Nephron progenitor cell (in vitro differentiated cells): ENCODE results near the gene UBE2I.

Experiments used
- DNase-seq: peaks from one replicate; pipeline ENCODE4 v3.0.0; 2021
- H3K27ac Mint-ChIP-seq: 2 replicates; pipeline ENCODE4 v1.8.0; 2021; ENCODE audit warnings: mild to moderate bottlenecking, moderate library complexity, mixed read lengths
- H3K27me3 Mint-ChIP-seq: 2 replicates; pipeline ENCODE4 v1.8.0; 2021; ENCODE audit warnings: mild to moderate bottlenecking, low read depth, mixed read lengths; ENCODE audit not compliant: poor library complexity
- H3K36me3 Mint-ChIP-seq: 2 replicates; pipeline ENCODE4 v1.8.0; 2021; ENCODE audit warnings: low read depth, mixed read lengths
- H3K4me1 Mint-ChIP-seq: 2 replicates; pipeline ENCODE4 v1.8.0; 2021; ENCODE audit warnings: mixed read lengths
- H3K4me3 Mint-ChIP-seq: 2 replicates; pipeline ENCODE4 v1.8.0; 2021; ENCODE audit warnings: mild to moderate bottlenecking, moderate library complexity, mixed read lengths
- H3K9me3 Mint-ChIP-seq: 2 replicates; pipeline ENCODE4 v1.8.0; 2021; ENCODE audit warnings: mild to moderate bottlenecking, moderate library complexity, mixed read lengths
- TF ChIP-seq, protein P1 (sequence below): fragments of 200-600 bp; sonication (generic); IDR thresholded peaks from 2 replicates; pipeline ENCODE4 v1.5.0; 2021; ENCODE audit warnings: antibody characterized with exemption

UBE2I gene

DNA sequence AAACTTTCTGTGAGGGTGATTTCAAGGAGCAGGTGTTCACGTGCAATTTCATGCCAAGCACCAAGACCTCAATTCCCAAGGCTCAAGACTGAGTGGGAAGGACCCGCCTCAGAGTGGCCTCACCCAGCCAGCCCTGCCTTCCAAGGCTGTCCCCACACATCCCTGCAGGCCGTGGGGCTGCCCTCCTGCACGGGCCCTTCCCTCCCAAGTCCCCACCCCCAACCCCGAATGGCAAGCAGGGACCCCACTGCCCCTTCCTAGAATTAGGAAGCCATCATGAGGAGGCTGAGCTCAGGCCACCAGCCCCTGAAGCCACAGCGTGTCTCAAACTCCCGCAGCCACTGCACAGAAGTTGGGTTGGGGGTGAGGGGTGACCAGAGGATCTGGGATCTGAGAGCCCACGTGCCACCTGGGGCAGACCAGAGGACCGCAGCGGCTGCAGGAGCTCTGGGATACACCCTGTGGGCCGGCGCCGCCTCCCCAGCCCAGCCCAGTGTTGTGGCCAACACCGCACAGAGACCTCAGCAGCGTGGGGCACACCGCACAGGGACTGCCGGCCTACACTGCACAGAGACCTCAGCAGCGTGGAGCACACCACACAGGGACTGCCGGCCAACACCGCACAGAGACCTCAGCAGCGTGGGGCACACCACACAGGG is 63.0 kb downstream of the UBE2I start:
- H3K4me1 Mint-ChIP-seq: no peaks in the 10 kb centered on the region
- peaks cover 1% of the 10 kb centered on the region for H3K27me3 Mint-ChIP-seq
- H3K9me3 Mint-ChIP-seq: no peaks in the 10 kb centered on the region
- DNase-seq: no peak
- TF ChIP-seq, protein P1, sequence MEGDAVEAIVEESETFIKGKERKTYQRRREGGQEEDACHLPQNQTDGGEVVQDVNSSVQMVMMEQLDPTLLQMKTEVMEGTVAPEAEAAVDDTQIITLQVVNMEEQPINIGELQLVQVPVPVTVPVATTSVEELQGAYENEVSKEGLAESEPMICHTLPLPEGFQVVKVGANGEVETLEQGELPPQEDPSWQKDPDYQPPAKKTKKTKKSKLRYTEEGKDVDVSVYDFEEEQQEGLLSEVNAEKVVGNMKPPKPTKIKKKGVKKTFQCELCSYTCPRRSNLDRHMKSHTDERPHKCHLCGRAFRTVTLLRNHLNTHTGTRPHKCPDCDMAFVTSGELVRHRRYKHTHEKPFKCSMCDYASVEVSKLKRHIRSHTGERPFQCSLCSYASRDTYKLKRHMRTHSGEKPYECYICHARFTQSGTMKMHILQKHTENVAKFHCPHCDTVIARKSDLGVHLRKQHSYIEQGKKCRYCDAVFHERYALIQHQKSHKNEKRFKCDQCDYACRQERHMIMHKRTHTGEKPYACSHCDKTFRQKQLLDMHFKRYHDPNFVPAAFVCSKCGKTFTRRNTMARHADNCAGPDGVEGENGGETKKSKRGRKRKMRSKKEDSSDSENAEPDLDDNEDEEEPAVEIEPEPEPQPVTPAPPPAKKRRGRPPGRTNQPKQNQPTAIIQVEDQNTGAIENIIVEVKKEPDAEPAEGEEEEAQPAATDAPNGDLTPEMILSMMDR: no peak
- H3K36me3 Mint-ChIP-seq: no peaks in the 10 kb centered on the region
- H3K4me3 Mint-ChIP-seq: no peak overlapping the region
- no peak overlapping the region for H3K27ac Mint-ChIP-seq

DNA sequence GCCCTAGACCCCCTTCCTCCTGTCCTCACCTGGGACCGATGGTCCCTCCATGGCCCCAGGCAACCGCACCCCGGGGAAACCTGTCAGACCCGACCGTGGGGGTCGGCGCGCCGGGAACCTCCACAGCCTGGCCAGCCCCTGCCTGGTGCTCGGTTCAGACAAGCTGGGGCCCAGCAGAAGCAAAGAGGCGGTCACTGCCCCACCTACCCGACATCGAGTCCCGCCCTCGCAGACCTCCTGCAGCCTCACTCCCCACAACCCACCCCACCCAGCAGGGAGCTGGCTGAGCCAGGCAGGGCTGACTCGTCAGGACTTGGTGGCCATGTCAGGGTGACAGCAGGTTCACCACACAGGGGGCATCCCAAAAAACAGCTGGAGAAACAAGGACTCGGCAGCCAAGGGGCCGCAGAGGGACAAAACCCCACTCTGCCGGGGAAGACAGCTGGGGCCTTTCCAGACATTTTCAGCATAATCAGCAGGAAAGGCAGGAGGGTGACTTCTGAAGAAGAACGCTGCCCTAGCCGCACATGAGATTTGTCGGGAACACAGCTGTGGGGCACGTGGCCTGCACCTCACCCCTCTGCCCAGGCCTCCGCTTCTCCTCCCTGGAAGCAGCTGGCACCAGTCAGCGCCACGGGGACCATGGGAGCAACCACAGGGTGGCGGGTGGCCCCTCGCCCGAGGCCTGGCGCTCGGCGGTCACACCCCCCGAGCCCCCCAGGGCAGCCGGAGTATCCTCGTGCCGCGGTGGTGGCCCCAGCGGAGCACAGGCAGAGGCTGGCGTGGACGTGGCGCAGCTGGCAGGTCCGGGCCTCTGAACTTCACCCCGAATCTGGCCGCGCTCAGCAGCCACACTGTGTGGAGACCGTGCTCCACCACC is 65.2 kb downstream of the UBE2I start:
- TF ChIP-seq, protein P1: no peak
- Mint-ChIP-seq H3K4me1 (peaks cover 13% of the 10 kb centered on the region), H3K27me3 (peaks cover 16% of the 10 kb centered on the region), H3K36me3 (no peaks in the 10 kb centered on the region), H3K27ac (no peak overlapping the region), H3K4me3 (no peak overlapping the region), H3K9me3 (no peaks in the 10 kb centered on the region)
- DNase-seq: no peak

DNA sequence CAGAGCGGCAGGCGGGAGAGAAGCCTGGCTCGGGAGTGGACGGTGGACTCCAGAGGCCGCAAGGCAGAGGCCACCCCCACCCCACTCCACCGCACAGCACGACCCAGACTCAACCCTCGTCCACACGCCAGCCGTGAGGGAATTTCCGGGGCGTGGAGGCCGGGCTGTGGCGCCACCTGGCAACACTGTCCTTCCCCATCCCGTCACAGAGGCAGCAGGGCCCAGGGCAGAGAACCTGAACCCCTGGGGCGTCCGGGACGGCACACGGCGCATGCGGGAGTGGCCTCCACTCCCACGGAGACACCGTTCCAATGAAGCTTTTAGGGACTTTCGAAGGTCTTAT is 65.8 kb downstream of the UBE2I start:
- no peak overlapping the region for H3K27ac Mint-ChIP-seq
- peaks cover 18% of the 10 kb centered on the region for H3K4me1 Mint-ChIP-seq
- H3K9me3 Mint-ChIP-seq: no peaks in the 10 kb centered on the region
- TF ChIP-seq, protein P1: no peak
- no peak overlapping the region for H3K4me3 Mint-ChIP-seq
- no peak for DNase-seq
- H3K36me3 Mint-ChIP-seq: no peaks in the 10 kb centered on the region
- peaks cover 20% of the 10 kb centered on the region for H3K27me3 Mint-ChIP-seq

DNA sequence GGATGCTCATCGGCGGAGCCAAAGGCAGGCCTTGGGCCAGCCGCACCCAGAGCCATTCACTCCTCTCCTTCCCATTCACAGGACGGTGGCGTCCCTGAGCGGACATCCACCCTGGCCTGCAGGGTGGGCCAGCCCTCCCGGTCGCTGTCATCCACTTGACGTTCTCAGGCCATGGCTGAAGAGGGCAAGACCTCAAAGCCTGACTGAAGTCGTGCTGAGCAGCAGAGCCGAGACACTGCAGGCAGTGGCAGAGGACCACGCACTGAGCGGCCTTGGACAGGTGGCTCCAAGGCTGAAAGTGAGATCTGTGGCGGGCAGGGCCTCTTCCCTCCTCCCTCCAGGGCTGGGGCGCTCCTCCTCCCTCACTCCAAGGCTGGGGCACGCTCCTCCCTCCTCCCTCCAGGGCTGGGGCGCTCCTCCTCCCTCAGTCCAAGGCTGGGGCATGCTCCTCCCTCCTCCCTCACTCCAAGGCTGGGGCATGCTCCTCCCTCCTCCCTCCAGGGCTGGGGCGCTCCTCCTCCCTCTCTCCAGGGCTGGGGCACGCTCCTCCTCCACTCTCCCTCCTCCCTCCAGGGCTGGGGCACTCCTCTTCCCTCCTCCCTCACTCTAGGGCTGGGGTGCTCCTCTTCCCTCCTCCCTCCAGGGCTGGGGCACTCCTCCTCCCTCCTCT is 66.4 kb downstream of the UBE2I start:
- no peak overlapping the region for H3K4me3 Mint-ChIP-seq
- no peaks in the 10 kb centered on the region for H3K36me3 Mint-ChIP-seq
- no peaks in the 10 kb centered on the region for H3K9me3 Mint-ChIP-seq
- TF ChIP-seq, protein P1: no peak
- peaks cover 20% of the 10 kb centered on the region for H3K27me3 Mint-ChIP-seq
- peaks cover 18% of the 10 kb centered on the region for H3K4me1 Mint-ChIP-seq
- no peak for DNase-seq
- no peak overlapping the region for H3K27ac Mint-ChIP-seq
